Psoas muscle (tissue), 8 donors: ENCODE data around the gene CBFA2T2. TPM values are rescaled to one million over a fixed set of nuclear protein-coding genes. Genes with fewer than 3 reads are reported as not detected.

Experiments
- ATAC-seq, 4 donors: fragments of 200-7000 bp; cut with Tn5 transposase; one replicate each; pipeline ENCODE4 v1.9.1; 2020; ENCODE audit warnings: moderate library complexity in 3 of 4, mild to moderate bottlenecking in 2 of 4
- DNase-seq, 2 donors: peaks; one replicate each; pipeline ENCODE4 v3.0.0-alpha.2; 2020
- H3K27ac ChIP-seq: fragments of 200-600 bp; one replicate; pipeline ENCODE4 v1.8.0; 2022
- H3K27me3 ChIP-seq, 3 donors: fragments of 200-600 bp in 1 of 3; one replicate each; pipeline versions ENCODE4 v1.6.1 to v1.8.0; 2013 to 2022; ENCODE audit warnings: low read length in 2 of 3, mild to moderate bottlenecking in 2 of 3, moderate library complexity in 1 of 3; ENCODE audit not compliant: insufficient read depth in 3 of 3
- H3K36me3 ChIP-seq, 2 donors: fragments of 200-600 bp in 1 of 2; one replicate each; pipeline versions ENCODE4 v1.6.1 to v1.8.0; 2013 to 2022; ENCODE audit warnings: low read depth in 1 of 2, mild to moderate bottlenecking in 1 of 2, moderate library complexity in 1 of 2; ENCODE audit not compliant: insufficient read depth in 1 of 2
- H3K4me1 ChIP-seq: fragments of 200-600 bp; one replicate; pipeline ENCODE4 v1.8.0; 2022
- H3K4me3 ChIP-seq: fragments of 200-600 bp; one replicate; pipeline ENCODE4 v1.8.0; 2022; ENCODE audit warnings: mild to moderate bottlenecking
- H3K9me3 ChIP-seq: fragments of 200-600 bp; one replicate; pipeline ENCODE4 v1.8.0; 2022
- CTCF ChIP-seq: fragments of 200-600 bp; IDR thresholded peaks from one replicate; pipeline ENCODE4 v1.8.0; 2022; ENCODE audit warnings: antibody characterized with exemption
- WGBS, 3 donors: extraction: QIAGEN DNeasy Blood & Tissue Kit; methylation state at CpG; one replicate each; pipeline versions ENCODE4 v1.1.6 to v1.1.7; 2013; 5-methylcytosine and 5-hydroxymethylcytosine counted together
- intact Hi-C, 2 donors: fragments of 100-400 bp; cut with DNase I; formaldehyde crosslinking; loops; one replicate each; pipeline versions ENCODE4 v1.11.0 to v1.14.2; 2022
- polyA plus RNA-seq, 3 donors: library from polyadenylated mRNA; stranded (reverse); fragments of 200-250 nt; gene quantifications; one replicate each; pipeline ENCODE4 v1.2.3, GENCODE V29; 2013
- total RNA-seq, 4 donors: library from RNA; stranded (reverse); fragmentation: NEBNext Ultra II Directional in 2 of 4; extraction: Animal tissue kit (Norgen Biotek cat#: 25700) in 2 of 4; gene quantifications; one replicate each; pipeline versions ENCODE4 v1.2.1 to v1.2.4, GENCODE V29; 2021 to 2023
- donor health status: healthy with polysubstance abuse.
- donor health status: DM: no; HTN: no; CAD: no; lungs with moderate emphysema.
- donor health status: Bipolar disorder and iron deficiency.
- donor health status: healthy.
- donor health status: DM: yes; HTN: yes; CAD: no.
- donor health status: DM: no; HTN: no; CAD: no.
- donor health status: DM: no; HTN: no; CAD: no.
- donor health status: DM: yes; HTN: yes; CAD: no.

CBFA2T2 gene
- total and polyA plus RNA-seq, 7 donors, result 3.8 to 9.3 (median 7.0) TPM

GRCh38 chr20:33470866-33471265 is 19.0 kb upstream of the CBFA2T2 start:
- Histone ChIP-seq H3K9me3 (no peaks in the 10 kb centered on the region), H3K4me3 (no peak overlapping the region), H3K36me3 (no peaks in the 10 kb centered on the region), H3K27me3 (peaks cover 0 to 9% (median 0%) of the 10 kb centered on the region in 3 donors), H3K4me1 (no peaks in the 10 kb centered on the region), H3K27ac (no peak overlapping the region)
- WGBS, 3 donors, result 76 to 87% (median 78%) methylated on average over 3 of the region's 3 CpGs
- ATAC-seq (no peak), DNase-seq (no peak)
- intact Hi-C loops, result no loop called here
- no peak for TF ChIP-seq CTCF

GRCh38 chr20:33472868-33473435 is 16.9 kb upstream of the CBFA2T2 start:
- Histone ChIP-seq H3K9me3 (no peaks in the 10 kb centered on the region), H3K36me3 (no peaks in the 10 kb centered on the region), H3K27ac (no peak overlapping the region), H3K27me3 (peaks cover 0 to 9% (median 0%) of the 10 kb centered on the region in 3 donors), H3K4me3 (no peak overlapping the region), H3K4me1 (no peaks in the 10 kb centered on the region)
- TF ChIP-seq CTCF, result no peak
- intact Hi-C loops, result no loop called here
- ATAC-seq (no peak), DNase-seq (no peak)
- 87 to 88% (median 87%) methylated on average over 7 of the region's 7 CpGs for WGBS, 3 donors

GRCh38 chr20:33474097-33474873 is 15.6 kb upstream of the CBFA2T2 start:
- Histone ChIP-seq H3K4me3 (no peak overlapping the region), H3K27ac (no peak overlapping the region), H3K36me3 (no peaks in the 10 kb centered on the region), H3K27me3 (peaks cover 0 to 9% (median 0%) of the 10 kb centered on the region in 3 donors), H3K4me1 (no peaks in the 10 kb centered on the region), H3K9me3 (no peaks in the 10 kb centered on the region)
- intact Hi-C loops, result no loop called here
- TF ChIP-seq CTCF, result no peak
- DNase-seq (no peak), ATAC-seq (no peak)
- 52 to 63% (median 53%) methylated on average over 7 of the region's 7 CpGs for WGBS, 3 donors

- WGBS, 3 donors, result 62 to 75% (median 68%) methylated on average over 11 of the region's 11 CpGs
- H3K27ac ChIP-seq, result no peak overlapping the region
- H3K4me3 ChIP-seq, result no peak overlapping the region
- no peaks in the 10 kb centered on the region for H3K9me3 ChIP-seq
- no peak for TF ChIP-seq CTCF
- no peaks in the 10 kb centered on the region for H3K36me3 ChIP-seq
- no peaks in the 10 kb centered on the region for H3K4me1 ChIP-seq
- peaks cover 0 to 9% (median 0%) of the 10 kb centered on the region in 3 donors for H3K27me3 ChIP-seq
- ATAC-seq (no peak), DNase-seq (no peak)
- intact Hi-C loops, result no loop called here
These were observed 14.9 kb upstream of the CBFA2T2 start for GRCh38 chr20:33474963-33475362.
